ENCODE results near the gene PCNT. TPM values are rescaled to one million over a fixed set of nuclear protein-coding genes. Genes with fewer than 3 reads are reported as not detected.
A peak's percentile ranks its signal among the peaks of the same experiment; 100 is the strongest.

PCNT gene
- total and polyA plus RNA-seq, 7 donors, result 99.4 to 642 (median 248) TPM

- H3K4me1 ChIP-seq, result peaks cover 15% of the 10 kb centered on the region
- H3K27me3 ChIP-seq (ENCODE audit: insufficient read depth in 3 of 3, low read length in 2 of 3), result peaks cover 0 to 21% (median 2%) of the 10 kb centered on the region in 3 donors
- H3K9me3 ChIP-seq, result no peaks in the 10 kb centered on the region
- intact Hi-C loops (cut with DNase I), result no loop called here
- 29 to 40% (median 30%) methylated on average over 8 to 9 of the region's 9 CpGs for WGBS, 3 donors
- ATAC-seq (peak in 3 of 4 donors; percentile 26 to 47 (median 26)), DNase-seq (peak; percentile 41 to 63)
- H3K27ac ChIP-seq, result peak overlapping the region; percentile 70
- TF ChIP-seq CTCF (IDR thresholded peaks at IDR 0.05), result no peak
- H3K36me3 ChIP-seq (ENCODE audit: insufficient read depth in 1 of 2, low read depth in 1 of 2), result peaks cover 0 to 18% of the 10 kb centered on the region in 2 donors
- H3K4me3 ChIP-seq, result no peak overlapping the region
These were observed 28.7 kb upstream of the PCNT start for GRCh38 chr21:46295177-46295770.

- Histone ChIP-seq H3K27me3 (ENCODE audit: insufficient read depth in 3 of 3, low read length in 2 of 3) (peaks cover 0 to 21% (median 2%) of the 10 kb centered on the region in 3 donors), H3K27ac (peak overlapping the region; percentile 70), H3K4me3 (peak overlapping the region; percentile 28), H3K9me3 (no peaks in the 10 kb centered on the region), H3K4me1 (peaks cover 15% of the 10 kb centered on the region), H3K36me3 (ENCODE audit: insufficient read depth in 1 of 2, low read depth in 1 of 2) (peaks cover 0 to 20% of the 10 kb centered on the region in 2 donors)
- no peak for TF ChIP-seq CTCF (IDR thresholded peaks at IDR 0.05)
- WGBS, 3 donors, result 29 to 56% (median 43%) methylated on average over 28 to 29 of the region's 29 CpGs
- intact Hi-C loops (cut with DNase I), result no loop called here
- ATAC-seq (peak; percentile 75 to 86 (median 86)), DNase-seq (peak; percentile 89 to 93)
These were observed 27.8 kb upstream of the PCNT start for GRCh38 chr21:46295996-46296752.

GRCh38 chr21:46297338-46298271 lies 26.4 kb upstream of the PCNT start:
- Histone ChIP-seq H3K27ac (peak overlapping the region; percentile 70), H3K36me3 (ENCODE audit: insufficient read depth in 1 of 2, low read depth in 1 of 2) (peaks cover 0 to 12% of the 10 kb centered on the region in 2 donors), H3K9me3 (no peaks in the 10 kb centered on the region), H3K4me3 (peak overlapping the region; percentile 65), H3K4me1 (peaks cover 15% of the 10 kb centered on the region), H3K27me3 (ENCODE audit: insufficient read depth in 3 of 3, low read length in 2 of 3) (peaks cover 0 to 21% (median 2%) of the 10 kb centered on the region in 3 donors)
- DNase-seq (peak; percentile 36 to 70), ATAC-seq (peak; percentile 29 to 53 (median 40))
- intact Hi-C loops (cut with DNase I), result no loop called here
- no peak for TF ChIP-seq CTCF (IDR thresholded peaks at IDR 0.05)
- WGBS, 3 donors, result 2 to 4% (median 3%) methylated on average over 74 to 84 of the region's 84 CpGs

GRCh38 chr21:46299167-46299566 lies 24.8 kb upstream of the PCNT start:
- Histone ChIP-seq H3K4me3 (no peak overlapping the region), H3K9me3 (no peaks in the 10 kb centered on the region), H3K4me1 (peaks cover 15% of the 10 kb centered on the region), H3K27ac (no peak overlapping the region), H3K27me3 (ENCODE audit: insufficient read depth in 3 of 3, low read length in 2 of 3) (peaks cover 0 to 21% (median 2%) of the 10 kb centered on the region in 3 donors), H3K36me3 (ENCODE audit: insufficient read depth in 1 of 2, low read depth in 1 of 2) (peaks cover 0 to 12% of the 10 kb centered on the region in 2 donors)
- intact Hi-C loops (cut with DNase I), result no loop called here
- no peak for TF ChIP-seq CTCF (IDR thresholded peaks at IDR 0.05)
- ATAC-seq (no peak), DNase-seq (no peak)
- WGBS, 3 donors, result 85 to 91% (median 86%) methylated on average over 9 of the region's 9 CpGs

Measured in psoas muscle (tissue), 8 donors.